CD4-positive, alpha-beta memory T cell (primary cell): ENCODE data around the gene TMPRSS12. TPM values are rescaled to one million over a fixed set of nuclear protein-coding genes. Genes with fewer than 3 reads are reported as not detected.
"Not testable (repeated sequence)": the region's sequence is repeated elsewhere in the genome, so short reads cannot be mapped to it uniquely, and the experiment has no call there.

Experiments used
- CTCF ChIA-PET: fragments of 350-600 bp; sonication (Branson Sonifier 250); formaldehyde crosslinking; loops from one replicate; lab custom pipeline; 2021; ENCODE audit warnings: inconsistent platforms; ENCODE audit not compliant: partially characterized antibody; lab: Charles Lee
- POLR2A ChIA-PET: fragments of 350-600 bp; sonication (Branson Sonifier 250); formaldehyde crosslinking; loops from one replicate; lab custom pipeline; 2021; ENCODE audit not compliant: partially characterized antibody; lab: Charles Lee
- DNase-seq, 5 donors: peaks; one replicate each; pipeline versions ENCODE4 v3.0.0 to v3.0.0-alpha.2; 2020 to 2022; ENCODE audit warnings: mixed read lengths in 1 of 5
- H3K27ac ChIP-seq: one replicate; pipeline ENCODE4 v1.7.0; 2013; ENCODE audit warnings: low read depth, low read length
- H3K27me3 ChIP-seq: 2 replicates; pipeline ENCODE4 v1.7.0; 2013; ENCODE audit warnings: mild to moderate bottlenecking, low read length, moderate library complexity; ENCODE audit not compliant: insufficient read depth
- H3K36me3 ChIP-seq: 2 replicates; pipeline ENCODE4 v1.7.0; 2013; ENCODE audit warnings: mild to moderate bottlenecking, low read length, moderate library complexity; ENCODE audit not compliant: insufficient read depth
- H3K4me1 ChIP-seq: 2 replicates; pipeline ENCODE4 v1.7.0; 2013; ENCODE audit warnings: mild to moderate bottlenecking, low read length, moderate library complexity; ENCODE audit not compliant: insufficient read depth
- H3K4me3 ChIP-seq, 2 donors: one replicate each; pipeline ENCODE4 v1.7.0; 2013; ENCODE audit warnings: low read length in 2 of 2, mild to moderate bottlenecking in 1 of 2
- H3K9me3 ChIP-seq, 2 donors: one replicate each; pipeline ENCODE4 v1.7.0; 2013; ENCODE audit warnings: low read length in 2 of 2, control low read depth in 1 of 2; ENCODE audit not compliant: control insufficient read depth in 1 of 2
- H3K27ac Mint-ChIP-seq, 7 donors: one replicate each; pipeline ENCODE4 v1.8.0; 2020 to 2021; ENCODE audit warnings: mixed read lengths in 7 of 7, mild to moderate bottlenecking in 6 of 7, inconsistent platforms in 3 of 7, moderate library complexity in 3 of 7
- H3K27me3 Mint-ChIP-seq, 2 donors: one replicate each; pipeline ENCODE4 v1.8.0; 2020 to 2021; ENCODE audit warnings: mixed read lengths in 2 of 2
- H3K36me3 Mint-ChIP-seq, 2 donors: one replicate each; pipeline ENCODE4 v1.8.0; 2020 to 2021; ENCODE audit warnings: mixed read lengths in 2 of 2, inconsistent platforms in 1 of 2, mild to moderate bottlenecking in 1 of 2
- H3K4me1 Mint-ChIP-seq, 4 donors: one replicate each; pipeline ENCODE4 v1.8.0; 2020 to 2021; ENCODE audit warnings: mixed read lengths in 4 of 4, mild to moderate bottlenecking in 1 of 4
- H3K4me3 Mint-ChIP-seq, 8 donors: one replicate each; pipeline ENCODE4 v1.8.0; 2020 to 2021; ENCODE audit warnings: mixed read lengths in 8 of 8, mild to moderate bottlenecking in 7 of 8, moderate library complexity in 6 of 8, inconsistent platforms in 3 of 8
- H3K9me3 Mint-ChIP-seq, 8 donors: one replicate each; pipeline ENCODE4 v1.8.0; 2020 to 2021; ENCODE audit warnings: mixed read lengths in 8 of 8, mild to moderate bottlenecking in 5 of 8, inconsistent platforms in 3 of 8, moderate library complexity in 1 of 8
- intact Hi-C: fragments of 100-400 bp; cut with micrococcal nuclease; formaldehyde crosslinking; loops from one replicate; pipeline ENCODE4 v1.15.1; 2023
- polyA plus RNA-seq, 2 donors: library from polyadenylated mRNA; unstranded; fragments of 300-500 nt; fragmentation: Illumina TruSeq; gene quantifications; one replicate each; pipeline ENCODE4 v1.2.3, GENCODE V29; 2021
- total RNA-seq, 2 experiments: library from RNA; stranded (reverse); gene quantifications; one replicate each; pipeline ENCODE4 v1.2.3, GENCODE V29; 2021

Gene TMPRSS12, protein sequence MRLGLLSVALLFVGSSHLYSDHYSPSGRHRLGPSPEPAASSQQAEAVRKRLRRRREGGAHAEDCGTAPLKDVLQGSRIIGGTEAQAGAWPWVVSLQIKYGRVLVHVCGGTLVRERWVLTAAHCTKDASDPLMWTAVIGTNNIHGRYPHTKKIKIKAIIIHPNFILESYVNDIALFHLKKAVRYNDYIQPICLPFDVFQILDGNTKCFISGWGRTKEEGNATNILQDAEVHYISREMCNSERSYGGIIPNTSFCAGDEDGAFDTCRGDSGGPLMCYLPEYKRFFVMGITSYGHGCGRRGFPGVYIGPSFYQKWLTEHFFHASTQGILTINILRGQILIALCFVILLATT
- total RNA-seq (not detected), polyA plus RNA-seq (not detected)

DNA sequence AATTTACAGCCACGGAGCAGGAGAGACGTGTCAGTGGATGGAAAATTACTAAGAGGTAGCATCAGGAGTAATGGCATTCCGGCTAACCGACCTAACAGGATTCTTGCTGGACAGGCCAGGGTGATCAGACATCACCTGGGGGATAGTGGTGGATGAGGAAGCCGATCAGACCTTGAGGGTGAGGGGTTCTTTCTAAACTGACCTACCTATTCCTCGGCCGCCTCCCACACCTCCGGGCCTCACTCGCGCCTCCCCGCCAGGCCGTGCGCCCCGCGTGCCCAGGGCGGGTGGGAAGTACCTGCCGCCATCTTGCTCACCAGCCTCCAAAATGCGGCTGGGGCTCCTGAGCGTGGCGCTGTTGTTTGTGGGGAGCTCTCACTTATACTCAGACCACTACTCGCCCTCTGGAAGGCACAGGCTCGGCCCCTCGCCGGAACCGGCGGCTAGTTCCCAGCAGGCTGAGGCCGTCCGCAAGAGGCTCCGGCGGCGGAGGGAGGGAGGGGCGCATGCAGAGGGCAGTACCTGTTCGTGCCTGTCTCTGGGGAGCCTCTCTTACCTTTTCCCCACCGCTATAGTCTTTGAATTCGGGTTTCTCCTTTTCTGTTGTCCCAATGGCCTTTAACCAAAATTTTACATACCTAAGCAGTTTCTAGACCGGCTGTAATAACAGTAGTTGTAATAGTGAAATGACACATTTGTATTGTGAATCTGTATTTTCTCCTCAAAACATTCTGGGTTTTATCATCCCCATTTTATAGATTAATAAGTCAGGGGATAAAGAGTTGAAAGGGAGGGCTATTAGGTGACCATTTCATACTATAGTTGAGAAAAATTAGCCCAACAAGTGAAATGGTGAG, at the start of gene TMPRSS12:
TMPRSS12 (plus strand) TSS at position 290 of the 857 bp plus-strand sequence; CDS start at position 329, 39 bp downstream.
- Histone ChIP-seq H3K4me1 (no peaks in the 10 kb centered on the region), H3K27ac (no peak within 1 kb of the TSS), H3K4me3 (no peak within 1 kb of the TSS), H3K36me3 (no peaks in the 10 kb centered on the region), H3K9me3 (no peaks in the 10 kb centered on the region), H3K27me3 (no peaks in the 10 kb centered on the region)
- H3K27ac Mint-ChIP-seq: no peak within 1 kb of the TSS
- H3K36me3 Mint-ChIP-seq: no peaks in the 10 kb centered on the region
- intact Hi-C loops: no loop called here
- peaks cover 10 to 22% of the 10 kb centered on the region in 2 donors for H3K27me3 Mint-ChIP-seq
- ChIA-PET POLR2A (no interaction called here), CTCF (no interaction called here)
- no peak within 1 kb of the TSS for H3K4me3 Mint-ChIP-seq
- H3K9me3 Mint-ChIP-seq: peaks cover 0 to 12% (median 5%) of the 10 kb centered on the region in 8 donors
- no peak for DNase-seq
- no peaks in the 10 kb centered on the region for H3K4me1 Mint-ChIP-seq

GRCh38 chr12:50799908-50800307, 42.8 kb upstream of the TMPRSS12 start:
- H3K4me3 Mint-ChIP-seq: no peak overlapping the region
- CTCF ChIA-PET: no interaction called here
- intact Hi-C loops: no loop called here
- H3K9me3 ChIP-seq: peaks cover 0 to 7% of the 10 kb centered on the region in 2 donors
- H3K9me3 Mint-ChIP-seq: peaks cover 0 to 13% (median 10%) of the 10 kb centered on the region in 8 donors
- H3K27ac ChIP-seq: no peak overlapping the region
- POLR2A ChIA-PET: no interaction called here
- H3K4me3 ChIP-seq: no peak overlapping the region
- H3K36me3 Mint-ChIP-seq: peaks cover 56 to 58% of the 10 kb centered on the region in 2 donors
- no peak for DNase-seq
- peak overlapping the region in 1 of 7 donors; percentile 6 for H3K27ac Mint-ChIP-seq
- H3K36me3 ChIP-seq: peaks cover 36% of the 10 kb centered on the region
- no peaks in the 10 kb centered on the region for H3K4me1 ChIP-seq
- H3K27me3 Mint-ChIP-seq: no peaks in the 10 kb centered on the region
- no peaks in the 10 kb centered on the region for H3K27me3 ChIP-seq
- H3K4me1 Mint-ChIP-seq: peaks cover 0 to 5% (median 0%) of the 10 kb centered on the region in 4 donors

DNA sequence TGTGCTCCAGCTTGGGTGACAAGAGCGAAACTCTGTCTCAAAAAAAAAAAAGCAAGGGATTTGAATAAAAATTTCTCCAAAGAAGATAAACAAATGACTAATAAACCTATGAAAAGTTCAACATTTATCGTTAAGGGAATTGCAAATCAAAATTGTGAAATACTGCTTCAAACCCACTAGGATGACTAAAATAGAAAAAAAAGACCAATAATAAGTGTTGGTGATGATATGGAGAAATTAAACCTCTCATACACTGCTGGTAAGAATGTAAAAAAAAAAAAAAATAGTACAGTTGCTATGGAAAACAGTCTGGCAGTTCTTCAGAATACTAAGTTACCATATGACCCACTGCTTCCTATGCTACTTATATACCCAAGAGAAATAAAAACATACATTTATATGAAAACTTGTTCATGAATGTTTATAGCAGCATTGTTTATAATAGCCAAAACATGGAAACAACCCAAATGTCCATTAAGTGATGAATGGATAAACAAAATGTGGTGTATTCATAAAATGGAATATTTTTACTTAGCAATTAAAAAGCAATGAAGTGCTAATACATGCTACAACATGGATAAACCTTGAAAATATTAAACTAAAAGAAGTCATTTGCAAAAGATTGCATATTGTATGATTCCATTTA, 39.4 kb upstream of the TMPRSS12 start:
- POLR2A ChIA-PET: no interaction called here

GRCh38 chr12:50806176-50806575, 36.5 kb upstream of the TMPRSS12 start:
- no peak overlapping the region for H3K27ac ChIP-seq
- no peaks in the 10 kb centered on the region for H3K27me3 ChIP-seq
- no peak for DNase-seq
- no peaks in the 10 kb centered on the region for H3K4me1 ChIP-seq
- H3K4me1 Mint-ChIP-seq: no peaks in the 10 kb centered on the region
- H3K36me3 Mint-ChIP-seq: peaks cover 23 to 27% of the 10 kb centered on the region in 2 donors
- H3K36me3 ChIP-seq: peaks cover 10% of the 10 kb centered on the region
- POLR2A ChIA-PET: no interaction called here
- CTCF ChIA-PET: interaction anchor here (1.3 kb wide), 1 partner anchor 19 kb away, joined by 4 read pairs; no protein-coding TSS in a partner anchor
- H3K27ac Mint-ChIP-seq: peak overlapping the region in 1 of 7 donors; percentile 52
- intact Hi-C loops: no loop called here
- H3K9me3 Mint-ChIP-seq: no peaks in the 10 kb centered on the region
- no peaks in the 10 kb centered on the region for H3K9me3 ChIP-seq
- H3K4me3 Mint-ChIP-seq: no peak overlapping the region
- no peaks in the 10 kb centered on the region for H3K27me3 Mint-ChIP-seq
- H3K4me3 ChIP-seq: no peak overlapping the region

More for the DNA sequence above, 39.4 kb upstream of the TMPRSS12 start:
- Histone ChIP-seq H3K4me3 (no peak overlapping the region), H3K36me3 (peaks cover 22% of the 10 kb centered on the region), H3K27ac (no peak overlapping the region), H3K4me1 (no peaks in the 10 kb centered on the region), H3K27me3 (no peaks in the 10 kb centered on the region), H3K9me3 (peaks cover 0 to 7% of the 10 kb centered on the region in 2 donors)
- peaks cover 0 to 13% (median 10%) of the 10 kb centered on the region in 8 donors for H3K9me3 Mint-ChIP-seq
- H3K27ac Mint-ChIP-seq: peak overlapping the region in 2 of 7 donors; percentile 11 to 30
- no peaks in the 10 kb centered on the region for H3K27me3 Mint-ChIP-seq
- no peaks in the 10 kb centered on the region for H3K4me1 Mint-ChIP-seq
- no peak overlapping the region for H3K4me3 Mint-ChIP-seq
- peaks cover 36 to 41% of the 10 kb centered on the region in 2 donors for H3K36me3 Mint-ChIP-seq
- intact Hi-C loops: no loop called here
- CTCF ChIA-PET: no interaction called here
- no peak for DNase-seq

- DNase-seq, H3K9me3 ChIP-seq, H3K27me3 Mint-ChIP-seq, H3K4me1 ChIP-seq, POLR2A ChIA-PET, H3K27ac Mint-ChIP-seq, H3K27ac ChIP-seq, intact Hi-C loops, H3K27me3 ChIP-seq, H3K4me3 ChIP-seq, H3K9me3 Mint-ChIP-seq, CTCF ChIA-PET, H3K4me1 Mint-ChIP-seq, H3K4me3 Mint-ChIP-seq: not testable (repeated sequence)
- peaks cover 30 to 38% of the 10 kb centered on the region in 2 donors for H3K36me3 Mint-ChIP-seq
- peaks cover 22% of the 10 kb centered on the region for H3K36me3 ChIP-seq
Observed at GRCh38 chr12:50809131-50809530, 33.6 kb upstream of the TMPRSS12 start.

DNA sequence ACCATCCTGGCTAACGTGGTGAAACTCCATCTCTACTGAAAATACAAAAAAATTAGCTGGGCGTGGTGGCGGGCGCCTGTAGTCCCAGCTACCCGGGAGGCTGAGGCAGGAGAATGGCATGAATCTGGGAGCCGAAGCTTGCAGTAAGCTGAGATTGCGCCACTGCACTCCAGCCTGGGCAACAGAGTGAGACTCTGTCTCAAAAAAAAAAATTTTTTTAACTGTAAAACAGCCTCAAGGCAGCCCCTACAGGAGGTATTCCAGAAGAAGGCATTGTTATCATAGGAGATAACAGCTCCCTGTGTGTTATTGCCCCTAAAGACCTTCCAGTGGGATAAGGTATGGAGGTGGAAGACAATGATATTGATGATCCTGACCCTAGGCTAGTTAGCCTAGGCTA, 27.8 kb upstream of the TMPRSS12 start:
- H3K4me1 ChIP-seq, intact Hi-C loops, H3K9me3 ChIP-seq, H3K9me3 Mint-ChIP-seq, H3K4me3 ChIP-seq, H3K27me3 Mint-ChIP-seq, H3K27ac ChIP-seq, H3K4me3 Mint-ChIP-seq, DNase-seq, H3K27ac Mint-ChIP-seq, H3K27me3 ChIP-seq, H3K4me1 Mint-ChIP-seq: not testable (repeated sequence)
- peaks cover 43% of the 10 kb centered on the region for H3K36me3 ChIP-seq
- ChIA-PET POLR2A (interaction anchor here (1.1 kb wide), 1 partner anchor 51 kb away, joined by 4 read pairs; the partner anchor contains the start of gene ATF1), CTCF (interaction anchor here (1.3 kb wide), 1 partner anchor 10 kb away, joined by 3 read pairs; no protein-coding TSS in a partner anchor)
- H3K36me3 Mint-ChIP-seq: peaks cover 52 to 66% of the 10 kb centered on the region in 2 donors
